Sigmoid colon (tissue), 7 donors: ENCODE results near the gene IL4I1. TPM values are rescaled to one million over a fixed set of nuclear protein-coding genes. Genes with fewer than 3 reads are reported as not detected.
A peak's percentile ranks its signal among the peaks of the same experiment; 100 is the strongest.

ENCODE experiments used
- DNase-seq: peaks from one replicate; pipeline ENCODE4 v3.0.0-alpha.2; 2019
- H3K27ac ChIP-seq, 4 donors: fragments of 200-600 bp; sonication (generic); one replicate each; pipeline ENCODE4 v1.5.1; 2016 to 2019; ENCODE audit warnings: mild to moderate bottlenecking in 1 of 4
- H3K27me3 ChIP-seq, 3 donors: fragments of 200-600 bp; sonication (generic); one replicate each; pipeline ENCODE4 v1.5.1; 2019; ENCODE audit warnings: mild to moderate bottlenecking in 1 of 3
- H3K36me3 ChIP-seq, 4 donors: fragments of 200-600 bp; sonication (generic); one replicate each; pipeline ENCODE4 v1.5.1; 2016 to 2019
- H3K4me1 ChIP-seq, 4 donors: fragments of 200-600 bp; sonication (generic); one replicate each; pipeline ENCODE4 v1.5.1; 2017 to 2019
- H3K4me3 ChIP-seq, 4 donors: fragments of 200-600 bp; sonication (generic); one replicate each; pipeline ENCODE4 v1.5.1; 2017 to 2019; ENCODE audit warnings: mild to moderate bottlenecking in 2 of 4, moderate library complexity in 1 of 4
- H3K9me3 ChIP-seq, 4 donors: fragments of 200-600 bp in 3 of 4; sonication (generic) in 3 of 4; one replicate each; pipeline versions ENCODE4 v1.5.1 to v1.6.1; 2013 to 2019
- EP300 ChIP-seq, 4 donors: sonication (generic); formaldehyde crosslinking; IDR thresholded peaks; one replicate each; pipeline ENCODE4 v1.6.1; 2017; ENCODE audit warnings: antibody characterized with exemption in 4 of 4
- POLR2A ChIP-seq, 2 donors: fragments of 450-650 bp; IDR thresholded peaks; one replicate each; pipeline ENCODE4 v1.6.1; 2016; ENCODE audit warnings: antibody characterized with exemption in 2 of 2, mild to moderate bottlenecking in 2 of 2, moderate library complexity in 2 of 2
- POLR2AphosphoS5 ChIP-seq, 4 donors: sonication (generic); formaldehyde crosslinking; IDR thresholded peaks; one replicate each; pipeline ENCODE4 v1.6.1; 2017; ENCODE audit warnings: antibody characterized with exemption in 4 of 4
- WGBS, 2 donors: extraction: QIAGEN DNeasy Blood & Tissue Kit; methylation state at CpG; one replicate each; pipeline ENCODE4 v1.1.7; 2013; 5-methylcytosine and 5-hydroxymethylcytosine counted together
- intact Hi-C: fragments of 100-400 bp; cut with DNase I; formaldehyde crosslinking; loops from one replicate; pipeline ENCODE4 v1.15.1; 2023
- polyA plus RNA-seq, 3 donors: library from polyadenylated mRNA; stranded (reverse); fragments of 200-250 nt; gene quantifications; one replicate each; pipeline ENCODE4 v1.2.3, GENCODE V29; 2013
- total RNA-seq, 4 donors: library from RNA; depleted of rRNA; stranded (reverse); fragments of >200 nt; gene quantifications; one replicate each; pipeline ENCODE4 v1.1.0, GENCODE V29; 2016
- TF ChIP-seq, protein P1 (sequence below), 4 experiments: fragments of 450-650 bp in 3 of 4; fragments of 200-600 bp in 1 of 4; IDR thresholded peaks; one replicate each; pipeline ENCODE4 v1.5.1; 2016 to 2019; ENCODE audit warnings: antibody characterized with exemption in 4 of 4, mild to moderate bottlenecking in 3 of 4, moderate library complexity in 2 of 4
- donor health status: healthy with polysubstance abuse.
- donor health status: Bipolar disorder and iron deficiency.
- donor health status: healthy.

Gene IL4I1
- total and polyA plus RNA-seq, 7 donors, result 0.28 to 6.8 (median 0.66) TPM

- TF ChIP-seq, protein P1, sequence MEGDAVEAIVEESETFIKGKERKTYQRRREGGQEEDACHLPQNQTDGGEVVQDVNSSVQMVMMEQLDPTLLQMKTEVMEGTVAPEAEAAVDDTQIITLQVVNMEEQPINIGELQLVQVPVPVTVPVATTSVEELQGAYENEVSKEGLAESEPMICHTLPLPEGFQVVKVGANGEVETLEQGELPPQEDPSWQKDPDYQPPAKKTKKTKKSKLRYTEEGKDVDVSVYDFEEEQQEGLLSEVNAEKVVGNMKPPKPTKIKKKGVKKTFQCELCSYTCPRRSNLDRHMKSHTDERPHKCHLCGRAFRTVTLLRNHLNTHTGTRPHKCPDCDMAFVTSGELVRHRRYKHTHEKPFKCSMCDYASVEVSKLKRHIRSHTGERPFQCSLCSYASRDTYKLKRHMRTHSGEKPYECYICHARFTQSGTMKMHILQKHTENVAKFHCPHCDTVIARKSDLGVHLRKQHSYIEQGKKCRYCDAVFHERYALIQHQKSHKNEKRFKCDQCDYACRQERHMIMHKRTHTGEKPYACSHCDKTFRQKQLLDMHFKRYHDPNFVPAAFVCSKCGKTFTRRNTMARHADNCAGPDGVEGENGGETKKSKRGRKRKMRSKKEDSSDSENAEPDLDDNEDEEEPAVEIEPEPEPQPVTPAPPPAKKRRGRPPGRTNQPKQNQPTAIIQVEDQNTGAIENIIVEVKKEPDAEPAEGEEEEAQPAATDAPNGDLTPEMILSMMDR (IDR thresholded peaks at IDR 0.05), result no peak
- no peak for TF ChIP-seq POLR2AphosphoS5 (IDR thresholded peaks at IDR 0.05)
- intact Hi-C loops, result no loop called here
- Histone ChIP-seq H3K27ac (no peak overlapping the region), H3K27me3 (no peaks in the 10 kb centered on the region), H3K4me3 (no peak overlapping the region), H3K36me3 (no peaks in the 10 kb centered on the region), H3K9me3 (no peaks in the 10 kb centered on the region), H3K4me1 (peaks cover 0 to 8% (median 7%) of the 10 kb centered on the region in 4 donors)
- DNase-seq, result no peak
- WGBS, 2 donors, result 84 to 86% methylated on average over 4 of the region's 4 CpGs
Measured at GRCh38 chr19:49938662-49939061, 42.0 kb upstream of the IL4I1 start.

DNA sequence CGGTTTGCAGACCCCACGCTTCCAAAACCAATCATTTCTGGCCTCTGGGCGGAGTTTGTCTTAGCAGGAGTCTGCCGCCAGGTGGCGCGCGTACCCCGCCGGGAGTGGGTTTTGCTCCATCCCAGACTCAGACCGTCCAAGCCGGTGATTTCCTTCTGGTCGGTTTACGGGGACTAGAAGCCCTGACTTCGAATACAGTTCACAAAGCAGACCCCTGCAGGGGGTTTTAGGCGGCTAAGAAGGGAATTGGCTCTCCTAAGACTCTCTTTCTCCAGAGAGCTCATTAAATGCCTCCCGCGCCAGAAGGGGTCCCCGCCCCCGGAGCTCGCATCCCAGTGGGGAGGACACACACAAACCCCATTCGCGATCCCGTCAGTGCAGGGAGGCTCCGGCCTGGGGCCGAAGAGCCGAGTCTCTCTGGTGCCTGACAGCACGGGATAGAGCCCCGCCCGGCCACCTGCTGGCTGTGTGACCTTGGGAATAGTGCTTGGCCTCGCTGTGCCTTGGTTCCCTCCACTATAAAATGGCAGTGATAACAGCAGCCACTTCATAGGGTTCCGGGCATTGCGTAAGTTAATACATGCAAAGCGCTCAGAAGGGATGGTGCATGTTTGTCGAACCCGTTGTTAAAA is 41.2 kb upstream of the IL4I1 start:
- H3K4me3 ChIP-seq, result peak overlapping the region in 2 of 4 donors; percentile 33 to 34
- peak; percentile 86 for DNase-seq
- H3K9me3 ChIP-seq, result no peaks in the 10 kb centered on the region
- H3K27me3 ChIP-seq, result no peaks in the 10 kb centered on the region
- H3K36me3 ChIP-seq, result no peaks in the 10 kb centered on the region
- intact Hi-C loops, result loop anchor here (1.0 kb wide), 1 partner anchor 45 kb away; no protein-coding TSS in a partner anchor
- no peak overlapping the region for H3K27ac ChIP-seq
- WGBS, 2 donors, result 6 to 18% methylated on average over 35 of the region's 35 CpGs
- TF ChIP-seq POLR2AphosphoS5 (IDR thresholded peaks at IDR 0.05), result no peak
- TF ChIP-seq, protein P1 (IDR thresholded peaks at IDR 0.05), result peak; percentile 71 to 94 (median 91)
- peaks cover 0 to 8% (median 7%) of the 10 kb centered on the region in 4 donors for H3K4me1 ChIP-seq

- intact Hi-C loops, result no loop called here
- Histone ChIP-seq H3K9me3 (no peaks in the 10 kb centered on the region), H3K4me1 (peaks cover 0 to 8% (median 7%) of the 10 kb centered on the region in 4 donors), H3K27me3 (no peaks in the 10 kb centered on the region), H3K4me3 (no peak overlapping the region), H3K36me3 (no peaks in the 10 kb centered on the region), H3K27ac (no peak overlapping the region)
- DNase-seq, result no peak
- no peak for TF ChIP-seq POLR2AphosphoS5 (IDR thresholded peaks at IDR 0.05)
- no peak for TF ChIP-seq EP300 (IDR thresholded peaks at IDR 0.05)
- TF ChIP-seq POLR2A (IDR thresholded peaks at IDR 0.05), result no peak
- TF ChIP-seq, protein P1 (IDR thresholded peaks at IDR 0.05), result no peak
- 54 to 81% methylated on average over 5 of the region's 5 CpGs for WGBS, 2 donors
Measured at GRCh38 chr19:49936549-49936948, 39.9 kb upstream of the IL4I1 start.

- Histone ChIP-seq H3K36me3 (no peaks in the 10 kb centered on the region), H3K27ac (no peak overlapping the region), H3K4me1 (peaks cover 0 to 15% (median 10%) of the 10 kb centered on the region in 4 donors), H3K9me3 (no peaks in the 10 kb centered on the region), H3K27me3 (no peaks in the 10 kb centered on the region), H3K4me3 (no peak overlapping the region)
- intact Hi-C loops, result no loop called here
- TF ChIP-seq EP300 (IDR thresholded peaks at IDR 0.05) (no peak), POLR2AphosphoS5 (IDR thresholded peaks at IDR 0.05) (no peak), POLR2A (IDR thresholded peaks at IDR 0.05) (no peak)
- TF ChIP-seq, protein P1 (IDR thresholded peaks at IDR 0.05), result no peak
- DNase-seq, result no peak
- whole genome bisulfite sequencing, 2 donors, result 90% methylated on average over 8 of the region's 8 CpGs
Measured at GRCh38 chr19:49933643-49934042, 37.0 kb upstream of the IL4I1 start.

GRCh38 chr19:49932731-49933131 is 36.0 kb upstream of the IL4I1 start:
- no peak for DNase-seq
- TF ChIP-seq POLR2AphosphoS5 (IDR thresholded peaks at IDR 0.05), result no peak
- TF ChIP-seq POLR2A (IDR thresholded peaks at IDR 0.05), result no peak
- TF ChIP-seq, protein P1 (IDR thresholded peaks at IDR 0.05), result no peak
- Histone ChIP-seq H3K9me3 (no peaks in the 10 kb centered on the region), H3K4me1 (peaks cover 0 to 20% (median 15%) of the 10 kb centered on the region in 4 donors), H3K27ac (no peak overlapping the region), H3K36me3 (no peaks in the 10 kb centered on the region), H3K4me3 (no peak overlapping the region), H3K27me3 (no peaks in the 10 kb centered on the region)
- WGBS, 2 donors, result 81 to 93% methylated on average over 25 of the region's 25 CpGs
- intact Hi-C loops, result no loop called here
